ENCODE results near the gene TMEM135.

The TMEM135 gene

GRCh38 chr11:87366346-87366745 lies 328.6 kb downstream of the TMEM135 start:
- TF ChIP-seq, protein P1, sequence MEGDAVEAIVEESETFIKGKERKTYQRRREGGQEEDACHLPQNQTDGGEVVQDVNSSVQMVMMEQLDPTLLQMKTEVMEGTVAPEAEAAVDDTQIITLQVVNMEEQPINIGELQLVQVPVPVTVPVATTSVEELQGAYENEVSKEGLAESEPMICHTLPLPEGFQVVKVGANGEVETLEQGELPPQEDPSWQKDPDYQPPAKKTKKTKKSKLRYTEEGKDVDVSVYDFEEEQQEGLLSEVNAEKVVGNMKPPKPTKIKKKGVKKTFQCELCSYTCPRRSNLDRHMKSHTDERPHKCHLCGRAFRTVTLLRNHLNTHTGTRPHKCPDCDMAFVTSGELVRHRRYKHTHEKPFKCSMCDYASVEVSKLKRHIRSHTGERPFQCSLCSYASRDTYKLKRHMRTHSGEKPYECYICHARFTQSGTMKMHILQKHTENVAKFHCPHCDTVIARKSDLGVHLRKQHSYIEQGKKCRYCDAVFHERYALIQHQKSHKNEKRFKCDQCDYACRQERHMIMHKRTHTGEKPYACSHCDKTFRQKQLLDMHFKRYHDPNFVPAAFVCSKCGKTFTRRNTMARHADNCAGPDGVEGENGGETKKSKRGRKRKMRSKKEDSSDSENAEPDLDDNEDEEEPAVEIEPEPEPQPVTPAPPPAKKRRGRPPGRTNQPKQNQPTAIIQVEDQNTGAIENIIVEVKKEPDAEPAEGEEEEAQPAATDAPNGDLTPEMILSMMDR (IDR thresholded peaks at IDR 0.05; ENCODE audit: extremely low read depth, missing control alignments), result no peak
- DNase-seq (ENCODE audit: low spot score), result no peak

GRCh38 chr11:87366763-87367405 lies 329.1 kb downstream of the TMEM135 start:
- no peak for DNase-seq (ENCODE audit: low spot score)
- TF ChIP-seq, protein P1 (IDR thresholded peaks at IDR 0.05; ENCODE audit: extremely low read depth, missing control alignments), result no peak

DNA sequence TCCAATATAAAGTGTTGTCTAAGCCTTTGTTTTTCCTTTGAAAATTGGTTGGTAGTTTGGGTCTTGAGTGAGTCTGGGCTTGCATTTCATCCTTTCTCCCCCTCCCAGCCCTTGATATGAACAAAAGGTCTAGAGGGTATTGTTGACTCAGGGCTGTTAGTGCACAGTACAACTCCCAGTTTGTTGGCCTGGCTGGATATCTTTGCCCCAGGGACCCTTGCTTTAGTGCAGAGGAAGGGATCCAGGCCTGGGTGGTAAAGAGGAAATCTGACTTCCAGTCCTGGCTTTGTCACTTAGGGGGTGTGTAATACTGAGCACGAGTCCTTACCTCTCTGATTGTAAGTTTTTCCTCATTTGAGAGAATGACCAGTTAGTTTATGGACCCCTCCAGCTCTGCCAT lies 330.4 kb downstream of the TMEM135 start:
- TF ChIP-seq, protein P1 (IDR thresholded peaks at IDR 0.05; ENCODE audit: extremely low read depth, missing control alignments), result no peak
- no peak for DNase-seq (ENCODE audit: low spot score)

- no peak for DNase-seq (ENCODE audit: low spot score)
Observed at GRCh38 chr11:87368858-87369480, 331.2 kb downstream of the TMEM135 start.

DNA sequence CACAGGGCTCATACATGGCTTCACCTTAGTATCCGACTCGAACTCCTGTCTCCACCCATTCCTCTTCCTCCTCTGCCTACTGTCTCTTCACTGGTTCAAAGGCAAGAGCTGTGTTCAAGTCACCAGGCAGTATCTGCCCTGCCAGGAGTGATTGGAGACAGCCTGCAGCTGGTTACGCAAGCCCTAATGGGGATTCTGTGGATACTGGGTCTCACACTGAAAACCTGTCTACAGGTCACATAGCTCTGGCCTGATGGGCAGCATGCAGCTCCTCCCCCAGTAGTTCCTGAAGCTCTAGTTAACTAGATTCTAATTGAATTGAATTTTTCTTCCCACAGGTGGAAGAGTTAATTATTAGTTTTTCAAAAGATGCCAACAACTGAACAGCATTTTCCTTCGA lies 332.2 kb downstream of the TMEM135 start:
- TF ChIP-seq, protein P1 (IDR thresholded peaks at IDR 0.05; ENCODE audit: extremely low read depth, missing control alignments), result no peak
- no peak for DNase-seq (ENCODE audit: low spot score)

More at GRCh38 chr11:87368858-87369480, 331.2 kb downstream of the TMEM135 start:
- TF ChIP-seq, protein P1 (IDR thresholded peaks at IDR 0.05; ENCODE audit: extremely low read depth, missing control alignments), result no peak

DNA sequence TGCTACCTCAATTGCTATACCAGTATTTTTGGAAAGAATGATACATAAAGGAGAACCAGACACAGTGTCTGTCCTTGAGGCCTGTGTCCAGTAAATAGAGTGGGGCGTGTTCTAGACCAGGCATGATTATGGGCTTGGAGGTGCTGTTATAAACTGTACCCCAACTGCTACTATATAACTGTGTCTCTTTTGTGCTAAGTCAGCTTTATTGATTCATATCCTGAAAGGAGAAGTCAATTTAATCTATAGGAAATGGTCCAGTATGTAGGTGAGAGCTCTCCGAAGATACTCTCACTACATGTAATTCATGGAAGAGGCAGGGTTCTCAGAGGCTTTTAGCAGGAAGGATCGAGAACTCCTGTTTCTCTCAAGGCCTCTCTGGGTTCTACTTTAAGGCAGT lies 334.3 kb downstream of the TMEM135 start:
- TF ChIP-seq, protein P1 (IDR thresholded peaks at IDR 0.05; ENCODE audit: extremely low read depth, missing control alignments), result no peak
- DNase-seq (ENCODE audit: low spot score), result no peak
